ENCODE results near the gene SDHD. TPM values are rescaled to one million over a fixed set of nuclear protein-coding genes. Genes with fewer than 3 reads are reported as not detected.
"Not testable (repeated sequence)": the region's sequence is repeated elsewhere in the genome, so short reads cannot be mapped to it uniquely, and the experiment has no call there.

SDHD gene
- polyA plus RNA-seq, 2 donors: 148 to 150 TPM

- Histone ChIP-seq H3K4me3 (ENCODE audit: low read depth in 1 of 2, low read length in 2 of 2) (no peak overlapping the region), H3K4me1 (ENCODE audit: control insufficient read depth in 2 of 2, insufficient read depth in 2 of 2, low read length in 1 of 2) (no peaks in the 10 kb centered on the region), H3K36me3 (ENCODE audit: control insufficient read depth in 2 of 2, insufficient read depth in 2 of 2, low read length in 1 of 2) (peaks cover 5 to 6% of the 10 kb centered on the region in 2 donors), H3K9me3 (ENCODE audit: control insufficient read depth in 2 of 2, insufficient read depth in 1 of 2, low read depth in 1 of 2, low read length in 1 of 2) (no peaks in the 10 kb centered on the region), H3K27me3 (ENCODE audit: control insufficient read depth in 1 of 2, insufficient read depth in 2 of 2, low read length in 2 of 2) (no peaks in the 10 kb centered on the region), H3K27ac (ENCODE audit: low read depth in 2 of 2, low read length in 1 of 2) (no peak overlapping the region)
- WGBS, 2 donors: 91 to 97% methylated on average over 3 of the region's 3 CpGs
Measured at GRCh38 chr11:112051768-112052167, 34.9 kb upstream of the SDHD start.

- Histone ChIP-seq H3K4me3 (ENCODE audit: low read depth in 1 of 2, low read length in 2 of 2) (no peak overlapping the region), H3K27me3 (ENCODE audit: control insufficient read depth in 1 of 2, insufficient read depth in 2 of 2, low read length in 2 of 2) (no peaks in the 10 kb centered on the region), H3K27ac (ENCODE audit: low read depth in 2 of 2, low read length in 1 of 2) (no peak overlapping the region), H3K9me3 (ENCODE audit: control insufficient read depth in 2 of 2, insufficient read depth in 1 of 2, low read depth in 1 of 2, low read length in 1 of 2) (no peaks in the 10 kb centered on the region), H3K4me1 (ENCODE audit: control insufficient read depth in 2 of 2, insufficient read depth in 2 of 2, low read length in 1 of 2) (no peaks in the 10 kb centered on the region), H3K36me3 (ENCODE audit: control insufficient read depth in 2 of 2, insufficient read depth in 2 of 2, low read length in 1 of 2) (peaks cover 8 to 9% of the 10 kb centered on the region in 2 donors)
- WGBS, 2 donors: 74 to 78% methylated on average over 4 of the region's 4 CpGs
Measured at GRCh38 chr11:112057170-112057569, 29.5 kb upstream of the SDHD start.

DNA sequence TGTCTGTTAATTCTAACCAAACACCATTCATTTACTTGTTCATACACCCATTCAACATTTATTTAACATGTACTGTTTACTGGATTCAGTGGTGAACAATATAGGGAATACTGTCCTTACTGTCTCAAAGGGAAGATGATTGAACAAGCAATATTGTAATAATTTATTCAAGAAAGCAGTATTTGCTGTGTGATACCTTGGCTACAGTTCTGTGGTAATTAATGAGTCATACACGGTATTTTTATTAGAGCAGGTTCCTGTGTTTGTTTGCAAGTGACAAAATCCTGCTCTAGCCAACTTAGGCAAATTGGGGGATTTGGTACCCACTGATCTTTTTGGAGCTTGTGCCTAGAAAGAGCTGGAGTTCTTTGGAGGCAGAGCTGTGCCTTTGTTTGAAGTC, 28.6 kb upstream of the SDHD start:
- Histone ChIP-seq H3K4me1 (ENCODE audit: control insufficient read depth in 2 of 2, insufficient read depth in 2 of 2, low read length in 1 of 2) (no peaks in the 10 kb centered on the region), H3K27ac (ENCODE audit: low read depth in 2 of 2, low read length in 1 of 2) (no peak overlapping the region), H3K27me3 (ENCODE audit: control insufficient read depth in 1 of 2, insufficient read depth in 2 of 2, low read length in 2 of 2) (no peaks in the 10 kb centered on the region), H3K36me3 (ENCODE audit: control insufficient read depth in 2 of 2, insufficient read depth in 2 of 2, low read length in 1 of 2) (peaks cover 5 to 8% of the 10 kb centered on the region in 2 donors), H3K9me3 (ENCODE audit: control insufficient read depth in 2 of 2, insufficient read depth in 1 of 2, low read depth in 1 of 2, low read length in 1 of 2) (no peaks in the 10 kb centered on the region), H3K4me3 (ENCODE audit: low read depth in 1 of 2, low read length in 2 of 2) (no peak overlapping the region)
- 32 to 39% methylated on average over 1 of the region's 1 CpG for WGBS, 2 donors

GRCh38 chr11:112062923-112063322, 23.8 kb upstream of the SDHD start:
- Histone ChIP-seq H3K4me1 (ENCODE audit: control insufficient read depth in 2 of 2, insufficient read depth in 2 of 2, low read length in 1 of 2) (no peaks in the 10 kb centered on the region), H3K9me3 (ENCODE audit: control insufficient read depth in 2 of 2, insufficient read depth in 1 of 2, low read depth in 1 of 2, low read length in 1 of 2) (no peaks in the 10 kb centered on the region), H3K36me3 (ENCODE audit: control insufficient read depth in 2 of 2, insufficient read depth in 2 of 2, low read length in 1 of 2) (peaks cover 0 to 3% of the 10 kb centered on the region in 2 donors), H3K27ac (ENCODE audit: low read depth in 2 of 2, low read length in 1 of 2) (no peak overlapping the region), H3K4me3 (ENCODE audit: low read depth in 1 of 2, low read length in 2 of 2) (no peak overlapping the region), H3K27me3 (ENCODE audit: control insufficient read depth in 1 of 2, insufficient read depth in 2 of 2, low read length in 2 of 2) (no peaks in the 10 kb centered on the region)
- WGBS, 2 donors: 72 to 73% methylated on average over 1 of the region's 1 CpG

- H3K4me1 ChIP-seq (ENCODE audit: control insufficient read depth in 2 of 2, insufficient read depth in 2 of 2, low read length in 1 of 2): no peaks in the 10 kb centered on the region
Measured at GRCh38 chr11:112073941-112074811, 12.5 kb upstream of the SDHD start, which contains the start of the genes NKAPD1 and PIH1D2. Gene NKAPD1, plus strand, starts transcription at chr11:112074299. Its CDS starts 1,276 bp downstream, at chr11:112075575. Gene PIH1D2, minus strand, starts transcription at chr11:112074017. Its CDS starts 843 bp downstream, at chr11:112073174.

GRCh38 chr11:112082729-112083128, 3.9 kb upstream of the SDHD start:
- Histone ChIP-seq H3K4me3 (ENCODE audit: low read depth in 1 of 2, low read length in 2 of 2) (no peak overlapping the region), H3K36me3 (ENCODE audit: control insufficient read depth in 2 of 2, insufficient read depth in 2 of 2, low read length in 1 of 2) (peaks cover 2% of the 10 kb centered on the region in 2 donors), H3K9me3 (ENCODE audit: control insufficient read depth in 2 of 2, insufficient read depth in 1 of 2, low read depth in 1 of 2, low read length in 1 of 2) (no peaks in the 10 kb centered on the region), H3K4me1 (ENCODE audit: control insufficient read depth in 2 of 2, insufficient read depth in 2 of 2, low read length in 1 of 2) (no peaks in the 10 kb centered on the region), H3K27ac (ENCODE audit: low read depth in 2 of 2, low read length in 1 of 2) (no peak overlapping the region), H3K27me3 (ENCODE audit: control insufficient read depth in 1 of 2, insufficient read depth in 2 of 2, low read length in 2 of 2) (no peaks in the 10 kb centered on the region)
- 57 to 78% methylated on average over 4 of the region's 4 CpGs for WGBS, 2 donors

More at GRCh38 chr11:112073941-112074811, 12.5 kb upstream of the SDHD start, which contains the start of the genes NKAPD1 and PIH1D2:
- Histone ChIP-seq H3K27me3 (ENCODE audit: control insufficient read depth in 1 of 2, insufficient read depth in 2 of 2, low read length in 2 of 2) (no peaks in the 10 kb centered on the region), H3K9me3 (ENCODE audit: control insufficient read depth in 2 of 2, insufficient read depth in 1 of 2, low read depth in 1 of 2, low read length in 1 of 2) (no peaks in the 10 kb centered on the region), H3K27ac (ENCODE audit: low read depth in 2 of 2, low read length in 1 of 2) (peak within 1 kb of the TSS; percentile 88 to 97), H3K36me3 (ENCODE audit: control insufficient read depth in 2 of 2, insufficient read depth in 2 of 2, low read length in 1 of 2) (no peaks in the 10 kb centered on the region), H3K4me3 (ENCODE audit: low read depth in 1 of 2, low read length in 2 of 2) (peak within 1 kb of the TSS; percentile 80 to 92)
- 0 to 1% methylated on average over 42 to 43 of the region's 43 CpGs for WGBS, 2 donors

DNA sequence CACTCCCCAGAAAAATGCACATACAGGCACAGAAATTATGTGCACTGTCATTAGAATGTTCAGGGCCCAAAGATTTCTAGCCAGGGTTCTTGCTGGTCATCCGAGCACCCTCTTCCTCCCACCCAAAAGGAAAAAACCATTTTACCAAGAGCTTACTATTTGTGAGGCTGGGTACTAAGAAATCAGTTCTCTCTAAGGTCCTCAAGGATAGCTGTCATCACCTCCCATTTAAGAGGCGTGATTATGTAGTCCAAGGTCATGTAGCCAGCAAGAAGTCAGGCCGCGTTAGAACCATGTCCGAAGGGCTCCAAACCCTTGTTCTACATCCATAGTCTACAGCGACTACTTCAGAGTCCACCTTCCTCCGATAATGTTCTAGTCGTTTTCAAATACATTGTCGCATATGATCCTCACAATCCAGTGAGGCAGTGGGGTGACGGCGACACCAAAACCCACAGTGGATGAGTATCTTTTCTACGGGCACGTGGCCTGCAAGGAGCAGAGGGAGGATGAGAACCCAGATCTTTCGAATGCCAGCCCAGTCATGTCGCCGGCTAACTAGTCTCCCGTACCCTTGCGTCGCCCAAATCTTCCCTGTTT, 751 bp upstream of the SDHD start:
- 4% methylated on average over 19 of the region's 19 CpGs for WGBS, 2 donors
- Histone ChIP-seq H3K9me3 (ENCODE audit: control insufficient read depth in 2 of 2, insufficient read depth in 1 of 2, low read depth in 1 of 2, low read length in 1 of 2) (no peaks in the 10 kb centered on the region), H3K27me3 (ENCODE audit: control insufficient read depth in 1 of 2, insufficient read depth in 2 of 2, low read length in 2 of 2) (no peaks in the 10 kb centered on the region), H3K4me1 (ENCODE audit: control insufficient read depth in 2 of 2, insufficient read depth in 2 of 2, low read length in 1 of 2) (peaks cover 0 to 3% of the 10 kb centered on the region in 2 donors), H3K4me3 (ENCODE audit: low read depth in 1 of 2, low read length in 2 of 2) (peak overlapping the region; percentile 84 to 100), H3K27ac (ENCODE audit: low read depth in 2 of 2, low read length in 1 of 2) (peak overlapping the region in 1 of 2 donors; percentile 85), H3K36me3 (ENCODE audit: control insufficient read depth in 2 of 2, insufficient read depth in 2 of 2, low read length in 1 of 2) (peaks cover 2 to 5% of the 10 kb centered on the region in 2 donors)

- Histone ChIP-seq H3K27me3 (ENCODE audit: control insufficient read depth in 1 of 2, insufficient read depth in 2 of 2, low read length in 2 of 2) (no peaks in the 10 kb centered on the region), H3K4me1 (ENCODE audit: control insufficient read depth in 2 of 2, insufficient read depth in 2 of 2, low read length in 1 of 2) (peaks cover 0 to 3% of the 10 kb centered on the region in 2 donors), H3K27ac (ENCODE audit: low read depth in 2 of 2, low read length in 1 of 2) (peak overlapping the region; percentile 83 to 87), H3K9me3 (ENCODE audit: control insufficient read depth in 2 of 2, insufficient read depth in 1 of 2, low read depth in 1 of 2, low read length in 1 of 2) (no peaks in the 10 kb centered on the region), H3K36me3 (ENCODE audit: control insufficient read depth in 2 of 2, insufficient read depth in 2 of 2, low read length in 1 of 2) (peaks cover 6 to 7% of the 10 kb centered on the region in 2 donors), H3K4me3 (ENCODE audit: low read depth in 1 of 2, low read length in 2 of 2) (peak overlapping the region; percentile 84 to 100)
- 16 to 17% methylated on average over 10 of the region's 10 CpGs for WGBS, 2 donors
Measured at GRCh38 chr11:112087212-112087611, 539 bp downstream of the SDHD start.

GRCh38 chr11:112095302-112095701, 8.6 kb downstream of the SDHD start:
- not testable (repeated sequence) for H3K4me3 ChIP-seq (ENCODE audit: low read depth in 1 of 2, low read length in 2 of 2); H3K27ac ChIP-seq (ENCODE audit: low read depth in 2 of 2, low read length in 1 of 2); H3K9me3 ChIP-seq (ENCODE audit: control insufficient read depth in 2 of 2, insufficient read depth in 1 of 2, low read depth in 1 of 2, low read length in 1 of 2); H3K4me1 ChIP-seq (ENCODE audit: control insufficient read depth in 2 of 2, insufficient read depth in 2 of 2, low read length in 1 of 2); H3K27me3 ChIP-seq (ENCODE audit: control insufficient read depth in 1 of 2, insufficient read depth in 2 of 2, low read length in 2 of 2); H3K36me3 ChIP-seq (ENCODE audit: control insufficient read depth in 2 of 2, insufficient read depth in 2 of 2, low read length in 1 of 2)
- WGBS, 2 donors: 95 to 96% methylated on average over 2 of the region's 2 CpGs
